GM12878 (cell line): Measurements from ENCODE around the gene CAMK2N2. TPM values are rescaled to one million over a fixed set of nuclear protein-coding genes. Genes with fewer than 3 reads are reported as not detected.
A peak's percentile ranks its signal among the peaks of the same experiment; 100 is the strongest.

ENCODE experiments used
- ATAC-seq: fragments of 200-7000 bp; cut with Tn5 transposase; 3 replicates; pipeline ENCODE4 v1.9.1; 2020; ENCODE audit warnings: mild to moderate bottlenecking, moderate library complexity
- BruUV-seq: library from RNA; stranded (reverse); fragments of 400-500 nt; replicated peaks from 2 replicates; lab custom pipeline; 2021; lab: Mats Ljungman, UMichigan
- CTCF ChIA-PET: fragments of 300-600 bp; sonication (Branson Sonifier 250); formaldehyde crosslinking; extraction: SDS; loops from one replicate; lab custom pipeline; 2021; ENCODE audit warnings: inconsistent platforms; lab: Yijun Ruan, JAX
- POLR2A ChIA-PET: fragments of 350-600 bp; formaldehyde crosslinking; extraction: SDS; loops from one replicate; lab custom pipeline; 2021; ENCODE audit warnings: inconsistent platforms; lab: Charles Lee
- RAD21 ChIA-PET: fragments of 300-600 bp; sonication (Branson Sonifier 250); formaldehyde crosslinking; loops from one replicate; lab custom pipeline; 2023; ENCODE audit warnings: antibody characterized with exemption; ENCODE audit not compliant: unreplicated experiment; lab: Charles Lee
- SMC1A ChIA-PET: fragments of 300-600 bp; sonication (Branson Sonifier 250); formaldehyde crosslinking; loops from one replicate; lab custom pipeline; 2023; ENCODE audit not compliant: unreplicated experiment, uncharacterized antibody; lab: Charles Lee
- DNase-seq: peaks from one replicate; pipeline ENCODE4 v3.0.0-alpha.2; 2011; ENCODE audit warnings: low read depth, low spot score
- FAIRE-seq: peaks from 3 replicates; lab custom pipeline; 2011; peaks lifted over from hg19 to GRCh38; lab: Jason Lieb, UNC
- H2AFZ ChIP-seq: 2 replicates; pipeline ENCODE4 v1.6.0; 2011; ENCODE audit warnings: low read depth, low read length, control low read depth; ENCODE audit not compliant: control insufficient read depth
- H3K27ac ChIP-seq: 2 replicates; pipeline ENCODE4 v1.5.1; 2011; ENCODE audit warnings: control low read depth; ENCODE audit not compliant: control insufficient read depth, insufficient read depth
- H3K27me3 ChIP-seq, 2 experiments: replicated peaks in 1 of 2; 2 replicates each; pipeline versions ENCODE4 v1.6.0 to v1.6.1; 2011; ENCODE audit warnings: low read length in 1 of 2; ENCODE audit not compliant: control insufficient read depth in 2 of 2, insufficient read depth in 2 of 2
- H3K36me3 ChIP-seq, 2 experiments: 2 replicates each; pipeline ENCODE4 v1.5.1; 2011; ENCODE audit warnings: low read length in 1 of 2; ENCODE audit not compliant: control insufficient read depth in 2 of 2, insufficient read depth in 2 of 2
- H3K4me1 ChIP-seq: 2 replicates; pipeline ENCODE4 v1.6.1; 2011; ENCODE audit warnings: mild to moderate bottlenecking, low read length, moderate library complexity, mixed read lengths; ENCODE audit not compliant: control insufficient read depth, insufficient read depth
- H3K4me2 ChIP-seq: 2 replicates; pipeline ENCODE4 v1.6.0; 2011; ENCODE audit warnings: control low read depth; ENCODE audit not compliant: control insufficient read depth, insufficient read depth
- H3K4me3 ChIP-seq: fragments of 200-600 bp; sonication (generic); 2 replicates; pipeline ENCODE4 v1.5.1; 2016
- H3K79me2 ChIP-seq: 2 replicates; pipeline ENCODE4 v1.6.0; 2011; ENCODE audit warnings: low read length; ENCODE audit not compliant: control insufficient read depth, insufficient read depth
- H3K9ac ChIP-seq: 2 replicates; pipeline ENCODE4 v1.8.0; 2011; ENCODE audit warnings: low read length, control low read depth, mixed read lengths; ENCODE audit not compliant: control insufficient read depth, insufficient read depth
- H3K9me3 ChIP-seq: replicated peaks from 3 replicates; pipeline ENCODE4 v1.5.1; 2011; ENCODE audit warnings: mild to moderate bottlenecking, low read length; ENCODE audit not compliant: control insufficient read depth, insufficient read depth
- H4K20me1 ChIP-seq: 2 replicates; pipeline ENCODE4 v1.6.0; 2011; ENCODE audit not compliant: control insufficient read depth, insufficient read depth
- BHLHE40 ChIP-seq, 2 experiments: fragments of 450-650 bp in 1 of 2; IDR thresholded peaks; 2 replicates each; pipeline ENCODE4 v1.6.1; 2011 to 2017; ENCODE audit warnings: low read depth in 2 of 2, borderline replicate concordance in 1 of 2, improper control_type of control experiment in 1 of 2, low read length in 1 of 2, mild to moderate bottlenecking in 1 of 2
- CBX3 ChIP-seq: fragments of 200-600 bp; sonication (generic); IDR thresholded peaks from 2 replicates; pipeline ENCODE4 v1.6.1; 2016; ENCODE audit warnings: low read depth, borderline replicate concordance
- CBX5 ChIP-seq: sonication (generic); IDR thresholded peaks from 2 replicates; pipeline ENCODE4 v1.6.1; 2016; ENCODE audit warnings: low read depth, moderate library complexity, mild to moderate bottlenecking, inconsistent platforms
- EP300 ChIP-seq, 2 experiments: fragments of 150-350 bp in 1 of 2; IDR thresholded peaks; 2 replicates each; pipeline ENCODE4 v1.6.1; 2011 to 2012; ENCODE audit warnings: low read depth in 2 of 2, low read length in 2 of 2, borderline replicate concordance in 1 of 2, improper control_type of control experiment in 1 of 2, inconsistent platforms in 1 of 2; ENCODE audit not compliant: control insufficient read depth in 1 of 2
- HSF1 ChIP-seq: fragments of 150-350 bp; IDR thresholded peaks from 2 replicates; pipeline ENCODE4 v1.6.1; 2014; ENCODE audit warnings: mild to moderate bottlenecking, low read depth, low read length
- IRF3 ChIP-seq: fragments of 450-650 bp; IDR thresholded peaks from 2 replicates; pipeline ENCODE4 v1.6.1; 2014; ENCODE audit warnings: mild to moderate bottlenecking
- IRF5 ChIP-seq: fragments of 450-650 bp; IDR thresholded peaks from 2 replicates; pipeline ENCODE4 v1.6.1; 2017; ENCODE audit warnings: borderline replicate concordance
- JUNB ChIP-seq: IDR thresholded peaks from 2 replicates; pipeline ENCODE4 v1.6.1; 2016; ENCODE audit warnings: antibody characterized with exemption, mild to moderate bottlenecking
- LARP7 ChIP-seq: fragments of 450-650 bp; IDR thresholded peaks from 2 replicates; pipeline ENCODE4 v1.6.1; 2017; ENCODE audit warnings: mild to moderate bottlenecking
- MTA3 ChIP-seq: IDR thresholded peaks from 2 replicates; pipeline ENCODE4 v1.6.1; 2012; ENCODE audit warnings: low read length, inconsistent platforms, borderline replicate concordance
- NFXL1 ChIP-seq: fragments of 450-650 bp; IDR thresholded peaks from 2 replicates; pipeline ENCODE4 v1.6.1; 2017; ENCODE audit warnings: antibody characterized with exemption, mild to moderate bottlenecking, borderline replicate concordance
- SIX5 ChIP-seq: IDR thresholded peaks from 2 replicates; pipeline ENCODE4 v1.6.1; 2011; ENCODE audit warnings: mild to moderate bottlenecking, low read depth, low read length, moderate library complexity; ENCODE audit not compliant: severe bottlenecking
- SUZ12 ChIP-seq: fragments of 200-600 bp; sonication (generic); IDR thresholded peaks from one replicate; pipeline ENCODE4 v1.6.1; 2018; ENCODE audit warnings: antibody characterized with exemption, mild to moderate bottlenecking; ENCODE audit not compliant: unreplicated experiment
- TCF12 ChIP-seq: IDR thresholded peaks from 2 replicates; pipeline ENCODE4 v1.6.1; 2011; ENCODE audit warnings: low read depth, mild to moderate bottlenecking, low read length
- USF2 ChIP-seq: IDR thresholded peaks from 2 replicates; pipeline ENCODE4 v1.6.1; 2011; ENCODE audit warnings: low read depth, low read length, improper control_type of control experiment, borderline replicate concordance
- WGBS: methylation state at CpG from one replicate; pipeline ENCODE4 v1.1.6; 2016; ENCODE audit warnings: low lambda C conversion rate; ENCODE audit not compliant: insufficient replicate concordance, insufficient coverage; ENCODE audit errors: missing lambda C conversion rate; 5-methylcytosine and 5-hydroxymethylcytosine counted together
- in situ Hi-C: fragments of 300-500 bp; cut with MboI; formaldehyde crosslinking; loops from 9 replicates; pipeline ENCODE4 v1.14.3; 2018; ENCODE audit warnings: mixed read lengths
- intact Hi-C: fragments of 100-400 bp; cut with micrococcal nuclease; formaldehyde crosslinking; loops from one replicate; pipeline ENCODE4 v1.14.2; 2022; ENCODE audit not compliant: unreplicated experiment
- polyA plus RNA-seq, 11 experiments: library from polyadenylated mRNA; depleted of rRNA in 4 of 11; unstranded in 6 of 11; stranded (reverse) in 5 of 11; fragments of >200 nt; fragmentation: Nextera tagmentation in 4 of 11; fragmentation: Illumina TruSeq in 1 of 11; extraction: Ambion mirVana in 4 of 11; extraction: Trizol in 1 of 11; gene quantifications; 1 replicate in 1 of 11; 2 replicates in 10 of 11; pipeline versions ENCODE4 v1.2.1 to v1.2.3, GENCODE V29; 2011 to 2016; ENCODE audit warnings: inconsistent platforms in 2 of 11, missing spikeins in 2 of 11, low read depth in 1 of 11
- total RNA-seq, 4 experiments: library from RNA; depleted of rRNA in 3 of 4; stranded (reverse); fragments of >200 nt in 3 of 4; fragmentation: Illumina TruSeq in 1 of 4; extraction: Trizol in 1 of 4; gene quantifications; 2 replicates each; pipeline versions ENCODE4 v1.2.1 to v1.2.3, GENCODE V29; 2013 to 2021

Gene CAMK2N2
- total and polyA plus RNA-seq, 10 of the 15 experiments (the other 5 are each of a cell fraction or from before 2014, with no cell fraction given) = 0.06 to 1.4 (median 0.45) TPM; not detected in 1

DNA sequence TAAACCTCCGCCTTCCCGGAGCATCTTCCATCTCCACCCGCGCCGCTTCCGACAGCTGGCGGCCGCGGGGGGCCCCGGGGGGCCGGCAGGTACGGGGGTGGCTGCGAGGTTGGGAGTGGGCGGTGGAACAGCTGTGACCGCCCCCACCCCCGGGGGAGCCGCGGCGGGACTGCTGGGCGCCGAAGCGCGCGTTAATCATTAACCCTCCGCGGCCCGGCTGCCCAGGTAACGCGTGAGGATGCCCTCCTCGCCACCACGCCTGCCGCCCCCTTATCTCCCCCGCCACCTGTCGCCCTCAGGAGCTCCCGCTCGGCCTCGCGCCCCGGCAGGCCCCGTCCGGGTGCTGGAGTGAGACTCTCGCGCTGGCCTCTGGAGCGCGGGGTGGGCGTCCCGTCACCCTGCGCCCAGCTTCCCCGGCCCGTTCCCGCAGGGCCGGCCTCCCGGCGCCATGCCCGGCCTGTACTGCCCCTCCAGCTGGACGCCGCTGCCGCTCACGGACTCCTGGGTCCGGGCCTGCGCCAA is 31.2 kb downstream of the CAMK2N2 start:
- DNase-seq (no peak), FAIRE-seq (no peak), ATAC-seq (peak; percentile 3; the same call in 1 of the 3 replicates)
- Histone ChIP-seq H3K9ac (no peak overlapping the region), H3K27me3 (peaks cover 16 to 18% of the 10 kb centered on the region in 2 experiments), H3K79me2 (no peaks in the 10 kb centered on the region), H3K4me3 (peak overlapping the region; percentile 29; the same call in 1 of the 2 replicates), H4K20me1 (no peaks in the 10 kb centered on the region), H3K4me2 (peak overlapping the region; percentile 77; the same call in 1 of the 2 replicates), H3K27ac (no peak overlapping the region), H2AFZ (no peak overlapping the region), H3K9me3 (no peaks in the 10 kb centered on the region), H3K4me1 (no peaks in the 10 kb centered on the region), H3K36me3 (no peaks in the 10 kb centered on the region)
- ChIA-PET CTCF (no interaction called here), POLR2A (interaction anchor here (0.7 kb wide), 1 partner anchor 45 kb away, joined by 5 read pairs; no protein-coding TSS in a partner anchor), SMC1A (no interaction called here), RAD21 (interaction anchor here (1.0 to 1.1 kb wide), 2 partner anchors 10 to 334 kb away, joined by 4 read pairs; no protein-coding TSS in a partner anchor)
- in situ Hi-C loops (no loop called here), intact Hi-C loops (no loop called here)
- BruUV-seq = no TSS peak
- under 1% methylated on average over 21 of the region's 61 CpGs for WGBS
- TF ChIP-seq BHLHE40 (IDR thresholded peaks at IDR 0.05; ENCODE audit: borderline replicate concordance in 1 of 2, low read depth in 2 of 2, low read length in 1 of 2) (peak in 1 of 2 experiments; percentile 35; a peak in 1 of 4 replicates), SUZ12 (peak; percentile 34), LARP7 (0 out of 2 replicates have a peak, but pooled peaks have one; percentile 15), CBX5 (no peak), IRF5 (no peak), NFXL1 (no peak), JUNB (no peak), EP300 (IDR thresholded peaks at IDR 0.05; ENCODE audit: borderline replicate concordance in 1 of 2, control insufficient read depth in 1 of 2, low read depth in 2 of 2, low read length in 2 of 2) (no peak), TCF12 (no peak), HSF1 (no peak), CBX3 (no peak), IRF3 (no peak), USF2 (no peak), SIX5 (no peak), MTA3 (no peak)
